C4-2B (cell line): Measurements from ENCODE around the gene TK1.

Experiments
- CTCF ChIP-seq: fragments of 450-650 bp; conservative IDR thresholded peaks from 2 replicates; pipeline ENCODE4 v1.5.1; 2017; ENCODE audit warnings: mild to moderate bottlenecking
- ZFX ChIP-seq: fragments of 450-650 bp; IDR thresholded peaks from 2 replicates; pipeline ENCODE4 v1.6.1; 2017

GRCh38 chr17:78138204-78139060 lies 48.4 kb downstream of the TK1 start:
- TF ChIP-seq CTCF = no peak
- TF ChIP-seq ZFX = no peak
